HG03108 (cell line): ENCODE data around the gene KCTD17.

Experiments used
- ATAC-seq: cut with Tn5 transposase; IDR thresholded peaks from one replicate; pipeline ENCODE4 v1.9.1; 2021; ENCODE audit warnings: moderate library complexity; ENCODE audit not compliant: unreplicated experiment

Gene KCTD17

GRCh38 chr22:37039466-37039865 lies 12.1 kb upstream of the KCTD17 start:
- ATAC-seq: no peak

DNA sequence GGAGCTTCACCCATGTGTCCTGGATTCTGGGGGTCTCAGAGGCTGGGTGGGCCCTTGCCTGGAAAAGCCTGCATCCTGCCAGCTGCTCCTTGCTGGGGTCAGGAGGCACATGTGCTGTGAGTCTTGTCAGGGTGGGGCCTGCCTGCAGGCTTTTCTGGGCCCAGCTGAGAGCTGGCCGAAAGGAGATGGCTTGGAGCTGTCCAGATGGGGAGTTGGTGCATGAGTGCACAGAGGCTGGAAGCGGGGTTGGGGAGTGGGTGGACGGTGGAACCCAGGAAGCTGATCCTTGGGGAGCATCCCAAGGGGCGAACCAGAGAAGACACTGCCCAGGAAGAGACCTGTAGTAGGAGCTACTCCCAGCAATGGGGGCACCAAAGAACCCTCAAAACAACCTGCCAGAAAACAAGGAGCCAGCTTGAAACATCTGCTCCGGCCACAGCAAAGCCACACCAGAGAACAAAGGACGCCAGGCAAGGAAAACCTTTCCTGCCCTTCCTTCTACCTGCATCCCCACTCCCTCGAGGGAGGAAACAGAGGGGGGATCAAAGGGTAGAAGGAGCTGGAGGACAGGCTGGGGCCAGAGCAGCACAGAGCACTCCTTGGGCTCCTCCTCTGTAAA lies 8.2 kb upstream of the KCTD17 start:
- ATAC-seq: no peak

GRCh38 chr22:37043828-37044538 lies 7.6 kb upstream of the KCTD17 start:
- peak; percentile 52 for ATAC-seq

DNA sequence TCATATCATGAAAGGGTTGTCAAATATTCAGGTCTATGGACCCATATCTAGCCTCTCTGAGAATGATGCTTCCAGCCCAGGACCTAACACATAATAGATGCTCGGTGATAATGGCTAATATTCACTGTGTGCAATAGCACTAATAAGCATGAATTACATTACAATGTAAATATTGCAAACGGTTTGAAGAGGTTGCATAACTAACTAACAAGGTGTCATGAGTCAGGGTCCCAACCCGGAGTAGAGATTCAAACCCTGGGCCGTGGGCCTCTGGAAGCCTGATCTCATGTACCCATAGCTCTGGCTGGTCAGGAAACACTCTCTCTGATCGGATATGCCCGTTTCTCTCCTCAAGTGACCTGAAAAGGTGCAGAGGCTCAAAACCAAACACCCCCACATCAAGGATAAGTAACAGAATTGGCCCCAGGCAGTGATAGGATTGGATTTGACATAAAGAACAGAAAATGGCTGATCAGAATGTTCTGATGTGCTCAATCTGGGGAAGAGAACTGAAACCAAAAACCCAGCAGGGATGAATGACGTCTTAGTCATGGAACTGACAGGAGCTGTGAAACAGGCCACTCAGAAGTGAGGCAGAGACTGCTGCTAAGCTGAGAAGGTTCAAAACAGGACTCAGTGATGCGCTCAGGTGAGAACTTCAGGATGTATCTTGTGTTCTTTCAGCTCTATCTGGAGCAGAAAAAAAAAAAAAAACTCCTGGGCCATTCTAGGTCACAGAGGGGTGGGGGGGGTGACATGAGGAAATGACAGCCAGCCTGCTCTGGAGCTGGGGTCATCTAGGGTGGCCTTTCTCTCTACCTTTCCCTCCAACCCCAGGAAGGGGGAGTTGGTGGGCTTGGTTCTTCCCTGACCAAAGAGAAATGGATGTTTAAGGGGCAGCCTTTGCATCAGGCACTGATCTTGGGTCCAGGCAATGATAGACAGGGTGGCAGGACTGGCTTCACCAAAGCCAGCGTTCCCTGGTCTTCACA lies 6.6 kb upstream of the KCTD17 start:
- ATAC-seq: no peak

DNA sequence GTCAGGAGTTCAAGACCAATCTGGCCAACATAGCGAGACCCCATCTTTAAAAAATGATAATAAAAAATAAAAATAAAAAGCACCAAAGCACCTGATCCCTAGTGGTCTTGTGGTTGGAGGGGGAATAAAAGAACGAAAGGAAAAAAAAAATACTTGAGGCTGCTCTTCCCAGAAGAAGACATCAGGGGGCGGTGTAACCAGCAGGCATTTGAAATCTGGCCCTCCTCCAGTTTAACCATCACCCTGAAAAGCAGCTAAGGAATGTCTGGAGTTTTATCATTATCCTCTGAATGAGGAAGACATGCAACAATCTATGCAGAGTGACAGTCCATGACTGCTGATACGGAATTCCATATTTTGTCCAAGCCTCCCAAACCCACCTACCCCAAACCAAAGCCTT lies 5.6 kb upstream of the KCTD17 start:
- ATAC-seq: no peak

- ATAC-seq: no peak
Observed at GRCh38 chr22:37046589-37046988, 5.0 kb upstream of the KCTD17 start.

DNA sequence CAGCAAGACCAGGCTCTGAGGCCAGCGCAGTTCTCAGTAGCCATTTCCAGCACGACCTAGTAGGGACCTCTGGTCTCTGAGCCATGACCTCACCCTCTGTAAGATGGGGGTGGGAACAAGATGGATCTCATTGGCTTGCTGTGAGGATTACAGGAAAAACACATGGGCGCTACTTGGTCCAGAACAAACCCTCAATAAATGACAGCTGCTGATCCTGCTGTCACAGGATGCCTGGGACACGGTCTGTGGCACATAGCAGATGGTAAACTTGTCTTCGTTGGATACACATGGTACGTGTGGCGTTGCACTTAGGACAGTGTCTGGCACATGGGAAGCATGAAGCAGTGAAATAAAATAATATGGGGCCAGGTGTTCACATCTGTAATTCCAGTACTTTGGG lies 4.5 kb upstream of the KCTD17 start:
- no peak for ATAC-seq

DNA sequence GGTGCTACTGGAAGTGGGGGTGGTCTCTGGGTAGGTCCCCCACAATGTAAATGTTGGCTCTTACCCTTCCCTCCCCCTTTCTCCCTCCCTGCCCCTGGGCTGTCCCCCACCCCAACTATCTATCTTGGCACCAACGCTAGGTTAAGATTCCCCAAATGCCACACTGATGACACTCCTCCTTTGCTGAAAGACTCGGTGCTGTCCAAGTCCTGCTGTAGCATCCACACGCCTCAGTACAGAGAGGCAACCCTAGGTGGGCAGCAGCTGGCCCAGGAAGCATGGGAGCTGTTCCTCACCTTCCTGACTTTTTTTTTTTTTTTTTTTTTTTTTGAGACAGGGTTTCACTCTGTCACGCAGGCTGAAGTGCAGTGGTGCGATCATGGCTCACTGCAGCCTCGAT lies 3.4 kb upstream of the KCTD17 start:
- no peak for ATAC-seq

DNA sequence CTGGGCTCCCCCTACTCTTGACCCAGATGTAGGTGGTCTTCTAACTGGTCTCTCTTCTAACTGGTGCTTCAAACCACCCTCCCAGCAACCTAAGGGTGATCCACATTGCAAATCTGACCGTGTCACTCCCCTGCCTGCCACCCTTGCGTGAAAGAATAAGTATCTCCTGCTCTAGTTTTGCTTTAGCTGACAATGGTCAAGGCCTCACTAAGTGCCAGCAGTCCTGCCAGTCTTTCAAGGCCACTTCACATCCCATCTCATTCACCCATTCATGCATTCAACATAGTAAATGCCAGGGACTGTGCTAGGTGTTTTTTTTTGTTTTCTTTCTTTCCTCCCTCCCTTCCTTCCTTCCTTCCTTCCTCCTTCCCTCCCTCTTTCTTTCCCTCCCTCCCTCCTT lies 2.3 kb upstream of the KCTD17 start:
- ATAC-seq: no peak

DNA sequence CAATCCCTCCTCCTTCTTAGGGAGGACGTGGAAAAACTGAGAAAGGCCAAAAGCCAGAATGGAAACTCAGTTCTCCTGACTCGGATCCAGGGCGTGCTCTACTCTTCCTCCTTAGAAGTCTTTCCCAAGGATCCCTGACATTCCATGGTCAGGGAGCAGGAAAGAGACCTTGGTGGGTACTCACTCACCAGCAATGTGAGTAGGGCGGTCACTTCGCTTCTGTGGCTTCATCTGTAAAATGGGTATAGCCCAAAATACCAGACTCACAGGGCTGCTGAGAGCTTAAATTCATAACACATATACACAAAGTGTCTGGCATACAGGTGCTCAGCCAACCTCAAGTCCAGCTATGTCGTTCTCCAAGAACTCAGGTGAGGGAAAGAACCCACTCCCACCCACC lies 629 bp upstream of the KCTD17 start:
- ATAC-seq: no peak

DNA sequence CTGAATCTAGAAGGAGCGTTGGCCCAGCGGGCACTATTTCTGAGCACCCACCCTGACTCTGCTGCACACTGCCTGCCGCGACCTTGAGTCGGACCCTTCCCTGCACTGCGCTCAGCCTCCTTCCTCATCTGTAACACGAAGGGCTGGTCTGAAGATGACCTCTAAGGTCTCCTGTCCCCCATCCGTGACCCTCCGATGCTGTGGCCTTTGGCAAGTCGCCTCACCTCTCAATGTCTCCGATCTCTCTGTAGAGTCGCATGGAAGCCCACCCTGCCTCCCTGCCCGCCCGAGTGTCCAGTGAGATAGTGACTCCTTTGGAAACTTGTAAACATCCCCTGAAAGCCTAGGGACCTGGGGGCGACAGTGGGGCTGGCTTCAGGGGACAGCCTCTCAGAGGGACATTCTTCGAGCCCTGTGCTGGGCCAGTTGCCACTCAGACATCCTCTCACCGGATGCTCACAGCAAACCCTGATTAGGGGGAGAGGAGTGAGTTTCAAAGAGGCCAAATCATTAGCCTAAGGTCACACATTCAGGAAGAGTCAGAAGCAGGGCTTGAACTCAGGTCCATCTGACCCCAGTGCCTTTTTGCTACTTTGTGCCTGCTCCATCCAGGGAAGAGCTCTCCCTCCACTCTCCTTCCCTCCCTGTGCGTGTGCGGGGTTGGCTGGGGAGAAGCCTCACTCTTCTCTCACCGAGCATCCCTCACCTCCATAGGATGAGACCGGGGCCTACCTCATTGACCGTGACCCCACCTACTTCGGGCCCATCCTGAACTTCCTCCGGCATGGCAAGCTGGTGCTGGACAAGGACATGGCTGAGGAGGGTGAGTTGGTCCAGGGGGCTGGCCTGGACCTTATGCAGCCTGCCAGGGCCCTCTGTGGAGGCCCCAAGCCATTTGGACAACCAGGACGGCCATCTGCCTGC lies 1.1 kb downstream of the KCTD17 start:
- ATAC-seq: no peak

DNA sequence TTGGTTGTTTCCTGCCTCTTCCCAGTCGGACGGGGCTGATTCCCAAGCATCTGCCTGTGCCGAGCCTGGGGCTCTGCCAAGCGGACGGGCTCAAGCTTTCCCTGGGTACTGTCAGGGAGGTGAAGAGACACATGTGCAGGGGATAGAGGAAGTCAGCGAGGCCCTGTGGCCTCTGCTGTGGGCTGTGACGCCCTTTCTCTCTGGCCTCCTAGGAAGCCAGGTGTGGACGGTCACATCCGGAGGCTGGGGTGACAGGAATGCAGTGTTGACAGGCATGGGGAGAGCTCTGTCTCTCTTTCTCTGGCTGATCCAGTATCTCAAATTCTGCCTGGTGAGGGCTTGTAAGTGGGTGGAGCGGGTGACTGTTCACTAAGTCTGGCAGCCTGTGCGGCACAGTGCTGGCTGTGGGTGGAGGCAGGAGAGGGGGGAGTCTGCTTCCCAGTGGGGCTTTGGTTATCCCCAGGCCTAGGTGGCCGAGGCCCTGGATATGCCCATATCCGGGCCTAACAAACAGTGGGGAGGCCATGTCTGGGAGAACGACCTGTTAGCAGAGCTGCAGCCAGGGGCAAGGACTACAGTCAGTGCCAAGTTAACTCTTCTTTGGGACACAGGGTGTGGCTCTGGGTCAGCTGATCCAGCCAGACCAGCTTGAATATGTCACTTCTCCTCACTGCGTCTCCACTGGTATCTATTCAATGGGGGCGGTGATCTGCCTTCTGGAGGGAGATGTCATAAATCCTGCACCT lies 1.9 kb downstream of the KCTD17 start:
- ATAC-seq: no peak

- ATAC-seq: no peak
Observed at GRCh38 chr22:37054056-37054395, 2.5 kb downstream of the KCTD17 start.

- ATAC-seq: no peak
Observed at GRCh38 chr22:37054600-37055365, 3.2 kb downstream of the KCTD17 start.

DNA sequence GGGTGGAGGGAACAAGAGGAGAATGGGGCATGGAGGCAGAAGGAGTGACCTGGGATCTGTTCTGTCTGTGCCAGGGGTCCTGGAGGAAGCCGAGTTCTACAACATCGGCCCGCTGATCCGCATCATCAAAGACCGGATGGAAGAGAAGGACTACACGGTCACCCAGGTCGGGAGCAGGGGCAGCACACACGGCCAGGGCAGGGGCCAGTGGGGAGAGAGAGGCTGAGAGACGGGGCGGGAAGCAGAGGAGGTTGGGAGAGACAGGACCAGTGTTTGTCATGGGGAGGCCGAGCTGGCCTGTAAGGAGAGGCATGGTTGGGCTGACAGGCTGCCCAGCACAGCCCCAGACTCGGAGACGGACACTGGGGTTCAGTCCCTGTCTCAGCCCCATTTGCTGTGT lies 4.7 kb downstream of the KCTD17 start:
- ATAC-seq: no peak

DNA sequence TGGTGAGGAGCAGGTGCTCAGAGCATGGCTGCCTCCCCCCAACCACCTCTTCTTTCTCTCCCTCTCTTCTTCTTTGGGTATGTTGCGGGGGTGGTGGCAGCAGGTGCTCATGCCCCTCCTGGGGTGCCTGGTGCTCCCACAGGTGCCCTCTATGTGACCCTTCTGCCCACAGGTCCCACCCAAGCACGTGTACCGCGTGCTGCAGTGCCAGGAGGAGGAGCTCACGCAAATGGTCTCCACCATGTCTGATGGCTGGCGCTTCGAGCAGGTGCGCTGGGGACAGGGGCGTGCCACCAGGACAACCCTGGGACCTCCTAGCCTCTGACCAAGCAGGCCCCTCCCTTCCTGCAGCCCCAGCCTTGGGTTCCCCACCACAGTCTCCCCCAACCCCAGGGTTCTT lies 5.7 kb downstream of the KCTD17 start:
- ATAC-seq: no peak

- no peak for ATAC-seq
Observed at GRCh38 chr22:37057796-37058510, 6.4 kb downstream of the KCTD17 start.

DNA sequence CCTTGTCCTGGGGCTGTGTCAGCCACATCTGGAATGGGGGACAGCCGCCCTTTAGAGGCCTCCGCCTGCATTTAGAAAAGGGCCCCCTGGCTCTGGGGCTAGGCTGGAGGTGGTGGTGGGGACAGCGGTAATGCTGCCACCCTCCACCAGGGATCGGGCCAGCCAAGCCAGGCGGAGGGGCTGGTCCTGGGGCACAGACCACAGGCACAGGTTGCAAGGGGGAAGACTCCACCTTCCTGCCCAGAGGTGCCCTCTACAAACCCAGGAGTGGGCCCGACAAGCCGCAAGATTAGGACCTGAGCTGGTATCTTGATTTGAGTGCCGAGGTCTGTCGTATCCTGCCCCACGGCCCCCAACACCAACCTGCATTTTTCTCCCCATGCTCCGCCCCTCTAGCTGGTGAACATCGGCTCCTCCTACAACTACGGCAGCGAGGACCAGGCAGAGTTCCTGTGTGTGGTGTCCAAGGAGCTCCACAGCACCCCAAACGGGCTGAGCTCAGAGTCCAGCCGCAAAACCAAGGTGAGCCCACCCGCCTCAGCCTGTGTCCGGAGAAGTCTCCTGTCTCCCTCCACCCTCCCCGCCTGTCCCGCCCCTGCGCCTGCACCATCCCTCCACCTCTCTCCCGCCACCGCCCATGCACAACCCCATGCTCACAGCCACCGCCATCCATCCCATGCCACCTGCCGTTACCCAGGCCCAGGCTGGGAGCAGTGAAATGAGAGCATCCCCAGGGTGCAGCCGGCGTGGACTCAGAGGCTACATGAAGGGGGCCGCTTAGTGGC lies 7.6 kb downstream of the KCTD17 start:
- no peak for ATAC-seq
